Parathyroid adenoma (tissue), 2 donors: Measurements from ENCODE around the gene ARHGAP15.

Source experiments
- H2AFZ ChIP-seq: fragments of 300-600 bp; sonication (generic); one replicate; pipeline ENCODE4 v1.7.0; 2017; ENCODE audit warnings: antibody characterized with exemption, mild to moderate bottlenecking
- H3K27ac ChIP-seq: fragments of 300-600 bp; sonication (generic); one replicate; pipeline ENCODE4 v1.7.0; 2017
- H3K27me3 ChIP-seq: fragments of 300-600 bp; sonication (generic); one replicate; pipeline ENCODE4 v1.7.0; 2017; ENCODE audit warnings: low read length; ENCODE audit not compliant: control insufficient read depth, insufficient read depth
- H3K36me3 ChIP-seq: fragments of 300-600 bp; sonication (generic); one replicate; pipeline ENCODE4 v1.7.0; 2017; ENCODE audit warnings: low read length; ENCODE audit not compliant: control insufficient read depth, insufficient read depth
- H3K4me1 ChIP-seq: fragments of 300-600 bp; sonication (generic); one replicate; pipeline ENCODE4 v1.7.0; 2017; ENCODE audit warnings: control low read depth
- H3K4me2 ChIP-seq: fragments of 300-600 bp; sonication (generic); one replicate; pipeline ENCODE4 v1.7.0; 2017; ENCODE audit warnings: low read length
- H3K4me3 ChIP-seq: fragments of 300-600 bp; sonication (generic); one replicate; pipeline ENCODE4 v1.7.0; 2017; ENCODE audit warnings: low read depth, low read length
- H3K79me2 ChIP-seq: fragments of 300-600 bp; sonication (generic); one replicate; pipeline ENCODE4 v1.7.0; 2017; ENCODE audit warnings: control low read depth
- H3K9ac ChIP-seq: fragments of 300-600 bp; sonication (generic); one replicate; pipeline ENCODE4 v1.7.0; 2017; ENCODE audit warnings: mild to moderate bottlenecking
- H3K9me3 ChIP-seq: fragments of 300-600 bp; sonication (generic); one replicate; pipeline ENCODE4 v1.7.0; 2017; ENCODE audit warnings: low read length; ENCODE audit not compliant: control insufficient read depth
- TF ChIP-seq, protein P1 (sequence below): fragments of 300-600 bp; sonication (generic); IDR thresholded peaks from one replicate; pipeline ENCODE4 v1.7.0; 2017; ENCODE audit warnings: antibody characterized with exemption, mild to moderate bottlenecking
- donor health status: primary hyperparathyroidism.

ARHGAP15 gene

GRCh38 chr2:143600116-143600515, 470.9 kb downstream of the ARHGAP15 start:
- Histone ChIP-seq H3K9me3 (no peaks in the 10 kb centered on the region), H3K4me2 (no peak overlapping the region), H3K4me1 (no peaks in the 10 kb centered on the region), H2AFZ (no peak overlapping the region), H3K27me3 (no peaks in the 10 kb centered on the region), H3K27ac (no peak overlapping the region), H3K9ac (no peak overlapping the region), H3K4me3 (no peak overlapping the region), H3K79me2 (no peaks in the 10 kb centered on the region), H3K36me3 (no peaks in the 10 kb centered on the region)
- TF ChIP-seq, protein P1, sequence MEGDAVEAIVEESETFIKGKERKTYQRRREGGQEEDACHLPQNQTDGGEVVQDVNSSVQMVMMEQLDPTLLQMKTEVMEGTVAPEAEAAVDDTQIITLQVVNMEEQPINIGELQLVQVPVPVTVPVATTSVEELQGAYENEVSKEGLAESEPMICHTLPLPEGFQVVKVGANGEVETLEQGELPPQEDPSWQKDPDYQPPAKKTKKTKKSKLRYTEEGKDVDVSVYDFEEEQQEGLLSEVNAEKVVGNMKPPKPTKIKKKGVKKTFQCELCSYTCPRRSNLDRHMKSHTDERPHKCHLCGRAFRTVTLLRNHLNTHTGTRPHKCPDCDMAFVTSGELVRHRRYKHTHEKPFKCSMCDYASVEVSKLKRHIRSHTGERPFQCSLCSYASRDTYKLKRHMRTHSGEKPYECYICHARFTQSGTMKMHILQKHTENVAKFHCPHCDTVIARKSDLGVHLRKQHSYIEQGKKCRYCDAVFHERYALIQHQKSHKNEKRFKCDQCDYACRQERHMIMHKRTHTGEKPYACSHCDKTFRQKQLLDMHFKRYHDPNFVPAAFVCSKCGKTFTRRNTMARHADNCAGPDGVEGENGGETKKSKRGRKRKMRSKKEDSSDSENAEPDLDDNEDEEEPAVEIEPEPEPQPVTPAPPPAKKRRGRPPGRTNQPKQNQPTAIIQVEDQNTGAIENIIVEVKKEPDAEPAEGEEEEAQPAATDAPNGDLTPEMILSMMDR = no peak

GRCh38 chr2:143601828-143602227, 472.6 kb downstream of the ARHGAP15 start:
- Histone ChIP-seq H3K4me3 (no peak overlapping the region), H3K4me1 (no peaks in the 10 kb centered on the region), H3K4me2 (no peak overlapping the region), H3K27ac (no peak overlapping the region), H3K79me2 (no peaks in the 10 kb centered on the region), H3K9me3 (no peaks in the 10 kb centered on the region), H3K9ac (no peak overlapping the region), H3K27me3 (no peaks in the 10 kb centered on the region), H3K36me3 (no peaks in the 10 kb centered on the region), H2AFZ (no peak overlapping the region)
- TF ChIP-seq, protein P1 = no peak

DNA sequence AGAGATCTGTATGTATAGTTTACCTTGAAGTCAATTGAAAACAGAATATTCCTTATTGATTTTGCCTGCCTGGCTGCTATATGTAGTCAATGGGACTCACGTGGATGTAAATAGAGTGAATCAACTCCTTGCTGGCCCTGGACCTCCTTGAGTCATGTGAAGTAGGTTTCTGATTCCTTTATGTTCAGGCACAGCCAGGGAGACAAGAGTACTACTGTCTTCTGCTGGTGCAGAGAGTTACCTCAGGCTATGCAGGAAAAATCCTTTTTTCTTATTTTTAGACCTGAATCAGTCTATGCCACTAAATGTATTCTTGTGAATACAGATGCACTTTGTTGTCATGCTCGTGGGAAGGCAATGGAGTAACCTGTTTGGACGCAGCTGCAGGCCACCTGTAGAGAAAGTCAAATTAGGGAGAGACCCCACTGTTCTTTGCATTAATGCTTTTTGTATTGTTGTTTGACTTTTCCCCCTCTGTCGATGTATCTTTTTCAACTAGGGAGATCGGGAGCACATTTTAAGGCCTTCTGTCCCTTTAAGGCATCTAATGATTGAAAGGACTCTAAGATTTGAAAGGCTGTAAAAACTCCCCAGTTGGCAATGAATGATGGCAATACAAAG, 473.9 kb downstream of the ARHGAP15 start:
- Histone ChIP-seq H3K4me3 (no peak overlapping the region), H3K79me2 (no peaks in the 10 kb centered on the region), H3K27ac (no peak overlapping the region), H3K4me2 (no peak overlapping the region), H2AFZ (no peak overlapping the region), H3K9ac (no peak overlapping the region), H3K36me3 (no peaks in the 10 kb centered on the region), H3K4me1 (peaks cover 3% of the 10 kb centered on the region), H3K9me3 (no peaks in the 10 kb centered on the region), H3K27me3 (no peaks in the 10 kb centered on the region)
- TF ChIP-seq, protein P1 = no peak

DNA sequence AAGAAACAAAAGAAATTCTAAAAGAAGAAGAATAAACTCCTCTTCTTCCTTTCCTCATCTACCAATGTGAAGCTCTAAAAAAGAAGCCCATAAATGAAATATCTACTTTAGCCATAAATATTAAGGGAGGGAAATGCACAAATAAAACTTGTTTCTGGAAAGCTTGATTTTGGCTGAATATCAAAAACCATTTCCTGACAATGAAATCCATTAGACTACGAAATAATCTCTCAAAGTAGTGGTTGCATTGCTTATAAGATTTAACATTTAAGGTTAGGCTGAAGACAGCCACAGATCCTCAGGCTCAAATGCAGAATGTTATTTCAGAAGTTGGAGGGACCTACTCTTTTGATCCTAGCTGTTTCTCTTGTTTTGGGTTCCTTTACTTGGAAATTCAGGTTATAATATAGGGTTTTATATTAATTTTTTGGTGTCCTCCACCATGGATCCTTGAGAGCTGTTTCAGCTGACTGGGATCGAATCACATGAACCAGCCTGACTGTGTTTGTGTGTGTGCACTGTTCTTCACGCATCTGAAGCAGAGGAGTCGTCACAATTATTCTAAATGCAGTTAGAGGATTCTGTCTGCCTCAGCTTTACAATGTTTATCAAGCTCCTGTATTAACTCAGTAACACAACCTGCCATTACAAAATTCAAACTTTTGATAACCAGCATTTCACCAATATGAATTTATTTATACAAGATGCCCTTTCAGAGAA, 474.8 kb downstream of the ARHGAP15 start:
- no peak overlapping the region for H3K9ac ChIP-seq
- TF ChIP-seq, protein P1 = no peak
- no peaks in the 10 kb centered on the region for H3K9me3 ChIP-seq
- no peaks in the 10 kb centered on the region for H3K27me3 ChIP-seq
- no peak overlapping the region for H3K4me2 ChIP-seq
- no peaks in the 10 kb centered on the region for H3K36me3 ChIP-seq
- no peak overlapping the region for H3K27ac ChIP-seq
- peaks cover 6% of the 10 kb centered on the region for H3K4me1 ChIP-seq
- no peak overlapping the region for H2AFZ ChIP-seq
- no peaks in the 10 kb centered on the region for H3K79me2 ChIP-seq
- no peak overlapping the region for H3K4me3 ChIP-seq

DNA sequence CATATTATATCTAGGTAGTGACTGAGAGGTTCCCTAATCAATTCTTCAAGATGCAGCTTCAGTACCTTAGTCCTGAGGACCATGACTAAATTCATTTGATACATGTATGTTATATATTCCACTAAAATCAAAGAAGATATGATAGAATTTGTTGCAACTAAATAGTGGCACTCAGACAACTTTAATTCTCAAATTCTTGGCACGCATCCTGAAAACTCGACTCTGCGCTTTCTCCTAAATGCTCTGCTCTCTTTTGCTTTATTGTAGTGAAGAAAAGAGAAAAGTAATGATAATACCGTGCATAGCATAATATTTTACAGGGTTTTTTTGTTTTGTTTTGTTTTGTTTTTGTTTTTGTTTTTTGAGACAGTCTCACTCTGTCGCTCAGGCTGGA, 475.3 kb downstream of the ARHGAP15 start:
- TF ChIP-seq, protein P1 = no peak

More for the DNA sequence above, 475.3 kb downstream of the ARHGAP15 start:
- peaks cover 6% of the 10 kb centered on the region for H3K4me1 ChIP-seq
- H3K4me2 ChIP-seq = no peak overlapping the region
- H3K4me3 ChIP-seq = no peak overlapping the region
- H3K79me2 ChIP-seq = no peaks in the 10 kb centered on the region
- H3K27ac ChIP-seq = no peak overlapping the region
- H3K9ac ChIP-seq = no peak overlapping the region
- H3K9me3 ChIP-seq = no peaks in the 10 kb centered on the region
- no peak overlapping the region for H2AFZ ChIP-seq
- H3K27me3 ChIP-seq = no peaks in the 10 kb centered on the region
- no peaks in the 10 kb centered on the region for H3K36me3 ChIP-seq
